ENCODE measurements around the gene DMKN.

Gene DMKN

GRCh38 chr19:35529241-35530218 lies 16.1 kb upstream of the DMKN start:
- peaks cover 11% of the 10 kb centered on the region for H3K27me3 ChIP-seq (ENCODE audit: control insufficient read depth, insufficient read depth, low read length)
- no peaks in the 10 kb centered on the region for H3K4me1 ChIP-seq (ENCODE audit: control insufficient read depth, insufficient read depth, low read length)
- no peak overlapping the region for H3K9ac ChIP-seq (ENCODE audit: low read length)
- no peaks in the 10 kb centered on the region for H3K36me3 ChIP-seq (ENCODE audit: control insufficient read depth, insufficient read depth, low read length)
- no peak overlapping the region for H3K4me3 ChIP-seq (ENCODE audit: low read length)
- H3K27ac ChIP-seq (ENCODE audit: low read depth, low read length): no peak overlapping the region

GRCh38 chr19:35528218-35529038 lies 15.0 kb upstream of the DMKN start, which contains the start of gene SBSN:
Gene SBSN (minus strand): TSS chr19:35528311. CDS start chr19:35528281, 30 bp downstream.
- Histone ChIP-seq H3K4me1 (ENCODE audit: control insufficient read depth, insufficient read depth, low read length) (no peaks in the 10 kb centered on the region), H3K9ac (ENCODE audit: low read length) (no peak within 1 kb of the TSS), H3K27ac (ENCODE audit: low read depth, low read length) (no peak within 1 kb of the TSS), H3K27me3 (ENCODE audit: control insufficient read depth, insufficient read depth, low read length) (peaks cover 8% of the 10 kb centered on the region), H3K36me3 (ENCODE audit: control insufficient read depth, insufficient read depth, low read length) (no peaks in the 10 kb centered on the region), H3K4me3 (ENCODE audit: low read length) (no peak within 1 kb of the TSS)

- Histone ChIP-seq H3K36me3 (ENCODE audit: control insufficient read depth, insufficient read depth, low read length) (no peaks in the 10 kb centered on the region), H3K27ac (ENCODE audit: low read depth, low read length) (no peak overlapping the region), H3K9ac (ENCODE audit: low read length) (no peak overlapping the region), H3K4me1 (ENCODE audit: control insufficient read depth, insufficient read depth, low read length) (no peaks in the 10 kb centered on the region), H3K27me3 (ENCODE audit: control insufficient read depth, insufficient read depth, low read length) (peaks cover 3% of the 10 kb centered on the region), H3K4me3 (ENCODE audit: low read length) (no peak overlapping the region)
Observed at GRCh38 chr19:35525873-35526272, 12.4 kb upstream of the DMKN start.

GRCh38 chr19:35524181-35524837 lies 10.9 kb upstream of the DMKN start:
- Histone ChIP-seq H3K27me3 (ENCODE audit: control insufficient read depth, insufficient read depth, low read length) (peaks cover 3% of the 10 kb centered on the region), H3K27ac (ENCODE audit: low read depth, low read length) (no peak overlapping the region), H3K36me3 (ENCODE audit: control insufficient read depth, insufficient read depth, low read length) (no peaks in the 10 kb centered on the region), H3K4me1 (ENCODE audit: control insufficient read depth, insufficient read depth, low read length) (no peaks in the 10 kb centered on the region), H3K4me3 (ENCODE audit: low read length) (no peak overlapping the region), H3K9ac (ENCODE audit: low read length) (no peak overlapping the region)

- Histone ChIP-seq H3K9ac (ENCODE audit: low read length) (no peak overlapping the region), H3K27me3 (ENCODE audit: control insufficient read depth, insufficient read depth, low read length) (peaks cover 3% of the 10 kb centered on the region), H3K4me3 (ENCODE audit: low read length) (no peak overlapping the region), H3K36me3 (ENCODE audit: control insufficient read depth, insufficient read depth, low read length) (no peaks in the 10 kb centered on the region), H3K4me1 (ENCODE audit: control insufficient read depth, insufficient read depth, low read length) (no peaks in the 10 kb centered on the region), H3K27ac (ENCODE audit: low read depth, low read length) (no peak overlapping the region)
Observed at GRCh38 chr19:35522745-35523327, 9.4 kb upstream of the DMKN start.

GRCh38 chr19:35521124-35521743 lies 7.8 kb upstream of the DMKN start:
- H3K27me3 ChIP-seq (ENCODE audit: control insufficient read depth, insufficient read depth, low read length): peaks cover 3% of the 10 kb centered on the region
- H3K9ac ChIP-seq (ENCODE audit: low read length): no peak overlapping the region
- no peaks in the 10 kb centered on the region for H3K36me3 ChIP-seq (ENCODE audit: control insufficient read depth, insufficient read depth, low read length)
- no peak overlapping the region for H3K4me3 ChIP-seq (ENCODE audit: low read length)
- H3K27ac ChIP-seq (ENCODE audit: low read depth, low read length): no peak overlapping the region
- no peaks in the 10 kb centered on the region for H3K4me1 ChIP-seq (ENCODE audit: control insufficient read depth, insufficient read depth, low read length)

GRCh38 chr19:35519291-35519690 lies 5.8 kb upstream of the DMKN start:
- no peak overlapping the region for H3K4me3 ChIP-seq (ENCODE audit: low read length)
- no peak overlapping the region for H3K27ac ChIP-seq (ENCODE audit: low read depth, low read length)
- H3K36me3 ChIP-seq (ENCODE audit: control insufficient read depth, insufficient read depth, low read length): no peaks in the 10 kb centered on the region
- H3K4me1 ChIP-seq (ENCODE audit: control insufficient read depth, insufficient read depth, low read length): no peaks in the 10 kb centered on the region
- no peak overlapping the region for H3K9ac ChIP-seq (ENCODE audit: low read length)
- peaks cover 3% of the 10 kb centered on the region for H3K27me3 ChIP-seq (ENCODE audit: control insufficient read depth, insufficient read depth, low read length)

- no peak overlapping the region for H3K9ac ChIP-seq (ENCODE audit: low read length)
- no peaks in the 10 kb centered on the region for H3K36me3 ChIP-seq (ENCODE audit: control insufficient read depth, insufficient read depth, low read length)
- no peaks in the 10 kb centered on the region for H3K4me1 ChIP-seq (ENCODE audit: control insufficient read depth, insufficient read depth, low read length)
- H3K27ac ChIP-seq (ENCODE audit: low read depth, low read length): no peak overlapping the region
- H3K27me3 ChIP-seq (ENCODE audit: control insufficient read depth, insufficient read depth, low read length): no peaks in the 10 kb centered on the region
- no peak overlapping the region for H3K4me3 ChIP-seq (ENCODE audit: low read length)
Observed at GRCh38 chr19:35518313-35518712, 4.9 kb upstream of the DMKN start.

- H3K4me1 ChIP-seq (ENCODE audit: control insufficient read depth, insufficient read depth, low read length): no peaks in the 10 kb centered on the region
- peaks cover 3% of the 10 kb centered on the region for H3K27me3 ChIP-seq (ENCODE audit: control insufficient read depth, insufficient read depth, low read length)
- no peak overlapping the region for H3K9ac ChIP-seq (ENCODE audit: low read length)
- no peak overlapping the region for H3K4me3 ChIP-seq (ENCODE audit: low read length)
- no peak overlapping the region for H3K27ac ChIP-seq (ENCODE audit: low read depth, low read length)
- H3K36me3 ChIP-seq (ENCODE audit: control insufficient read depth, insufficient read depth, low read length): no peaks in the 10 kb centered on the region
Observed at GRCh38 chr19:35517342-35517741, 3.9 kb upstream of the DMKN start.

GRCh38 chr19:35516310-35516709 lies 2.9 kb upstream of the DMKN start:
- Histone ChIP-seq H3K4me1 (ENCODE audit: control insufficient read depth, insufficient read depth, low read length) (no peaks in the 10 kb centered on the region), H3K27ac (ENCODE audit: low read depth, low read length) (no peak overlapping the region), H3K9ac (ENCODE audit: low read length) (no peak overlapping the region), H3K4me3 (ENCODE audit: low read length) (no peak overlapping the region), H3K27me3 (ENCODE audit: control insufficient read depth, insufficient read depth, low read length) (peaks cover 3% of the 10 kb centered on the region), H3K36me3 (ENCODE audit: control insufficient read depth, insufficient read depth, low read length) (no peaks in the 10 kb centered on the region)

- Histone ChIP-seq H3K4me1 (ENCODE audit: control insufficient read depth, insufficient read depth, low read length) (no peaks in the 10 kb centered on the region), H3K27me3 (ENCODE audit: control insufficient read depth, insufficient read depth, low read length) (peaks cover 13% of the 10 kb centered on the region), H3K36me3 (ENCODE audit: control insufficient read depth, insufficient read depth, low read length) (no peaks in the 10 kb centered on the region), H3K27ac (ENCODE audit: low read depth, low read length) (no peak overlapping the region), H3K9ac (ENCODE audit: low read length) (no peak overlapping the region), H3K4me3 (ENCODE audit: low read length) (no peak overlapping the region)
Observed at GRCh38 chr19:35514282-35514809, 897 bp upstream of the DMKN start.

Data from rectal smooth muscle tissue (tissue), 1 donor.